ENCODE data around the gene TUBGCP6. TPM values are rescaled to one million over a fixed set of nuclear protein-coding genes. Genes with fewer than 3 reads are reported as not detected.

TUBGCP6 gene
- total RNA-seq, 1 experiment from 2014 or later, result 38.6 TPM

DNA sequence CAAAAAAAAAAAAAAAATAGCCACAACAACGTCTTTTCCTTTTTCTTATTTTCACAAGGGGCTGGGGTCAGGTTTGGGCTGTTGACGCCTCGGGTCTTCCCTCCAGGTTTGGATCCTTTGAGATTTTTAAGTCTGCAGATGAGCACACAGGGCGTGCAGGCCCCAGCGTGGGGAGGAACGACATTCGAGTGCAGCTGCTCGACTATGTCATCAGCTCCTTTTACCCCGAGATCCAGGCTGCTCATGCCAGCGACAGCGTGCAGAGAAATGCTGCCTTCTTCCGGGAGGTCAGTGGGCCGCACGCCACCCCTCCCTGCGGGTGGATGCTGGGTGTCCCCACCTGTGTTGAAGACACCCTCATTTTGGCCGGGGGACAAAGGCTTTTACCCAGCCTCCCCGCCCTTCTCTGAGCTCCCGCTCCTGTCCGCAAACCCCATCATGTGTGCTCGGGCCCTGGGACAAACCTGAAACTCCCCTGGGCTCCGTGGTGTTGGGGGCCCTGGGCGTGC, 36.3 kb downstream of the TUBGCP6 start:
- ChIA-PET POLR2A (no interaction called here), CTCF (interaction anchor here (1.0 to 1.7 kb wide), 3 partner anchors 33 to 278 kb away, joined by 3 to 7 read pairs (median 5); no protein-coding TSS in a partner anchor), RAD21 (ENCODE audit: low non-redundant PET in 1 of 2, low total read pairs in 2 of 2, uncharacterized antibody in 2 of 2, unreplicated experiment in 2 of 2) (no interaction called here)
- no peaks in the 10 kb centered on the region for H4K20me1 ChIP-seq (ENCODE audit: insufficient read depth)
- H3K9me3 ChIP-seq (ENCODE audit: control insufficient read depth in 1 of 2, insufficient read depth in 1 of 2, low read depth in 1 of 2, low read length in 2 of 2), result peaks cover 0 to 3% of the 10 kb centered on the region in 2 experiments; a peak in 1 of 4 replicates
- peaks cover 0 to 16% of the 10 kb centered on the region in 2 experiments; a peak in 2 of 4 replicates for H3K4me1 ChIP-seq (ENCODE audit: control insufficient read depth in 1 of 2, insufficient read depth in 2 of 2, low read length in 2 of 2)
- H3K36me3 ChIP-seq (ENCODE audit: control insufficient read depth in 1 of 2, insufficient read depth in 2 of 2, low read length in 2 of 2), result peaks cover 6 to 18% of the 10 kb centered on the region in 2 experiments; a peak in 3 of 4 replicates
- BruUV-seq (replicated peaks), result no TSS peak
- DNase-seq (ENCODE audit: low read depth, low spot score), result no peak
- H3K27me3 ChIP-seq (ENCODE audit: insufficient read depth, low read length), result no peaks in the 10 kb centered on the region
- no peak overlapping the region for H3K4me3 ChIP-seq (replicated peaks in 1 of 2; ENCODE audit: low read depth in 1 of 2, low read length in 2 of 2)
- H3K79me2 ChIP-seq (ENCODE audit: insufficient read depth, low read length), result peaks cover 13% of the 10 kb centered on the region; the same call in 1 of the 2 replicates
- no peaks in the 10 kb centered on the region for H3K9me2 ChIP-seq (ENCODE audit: insufficient read depth)
- intact Hi-C loops (cut with micrococcal nuclease), result loop anchor here (10.0 kb wide), 1 partner anchor 274 kb away; no protein-coding TSS in a partner anchor
- TF ChIP-seq, protein P1, sequence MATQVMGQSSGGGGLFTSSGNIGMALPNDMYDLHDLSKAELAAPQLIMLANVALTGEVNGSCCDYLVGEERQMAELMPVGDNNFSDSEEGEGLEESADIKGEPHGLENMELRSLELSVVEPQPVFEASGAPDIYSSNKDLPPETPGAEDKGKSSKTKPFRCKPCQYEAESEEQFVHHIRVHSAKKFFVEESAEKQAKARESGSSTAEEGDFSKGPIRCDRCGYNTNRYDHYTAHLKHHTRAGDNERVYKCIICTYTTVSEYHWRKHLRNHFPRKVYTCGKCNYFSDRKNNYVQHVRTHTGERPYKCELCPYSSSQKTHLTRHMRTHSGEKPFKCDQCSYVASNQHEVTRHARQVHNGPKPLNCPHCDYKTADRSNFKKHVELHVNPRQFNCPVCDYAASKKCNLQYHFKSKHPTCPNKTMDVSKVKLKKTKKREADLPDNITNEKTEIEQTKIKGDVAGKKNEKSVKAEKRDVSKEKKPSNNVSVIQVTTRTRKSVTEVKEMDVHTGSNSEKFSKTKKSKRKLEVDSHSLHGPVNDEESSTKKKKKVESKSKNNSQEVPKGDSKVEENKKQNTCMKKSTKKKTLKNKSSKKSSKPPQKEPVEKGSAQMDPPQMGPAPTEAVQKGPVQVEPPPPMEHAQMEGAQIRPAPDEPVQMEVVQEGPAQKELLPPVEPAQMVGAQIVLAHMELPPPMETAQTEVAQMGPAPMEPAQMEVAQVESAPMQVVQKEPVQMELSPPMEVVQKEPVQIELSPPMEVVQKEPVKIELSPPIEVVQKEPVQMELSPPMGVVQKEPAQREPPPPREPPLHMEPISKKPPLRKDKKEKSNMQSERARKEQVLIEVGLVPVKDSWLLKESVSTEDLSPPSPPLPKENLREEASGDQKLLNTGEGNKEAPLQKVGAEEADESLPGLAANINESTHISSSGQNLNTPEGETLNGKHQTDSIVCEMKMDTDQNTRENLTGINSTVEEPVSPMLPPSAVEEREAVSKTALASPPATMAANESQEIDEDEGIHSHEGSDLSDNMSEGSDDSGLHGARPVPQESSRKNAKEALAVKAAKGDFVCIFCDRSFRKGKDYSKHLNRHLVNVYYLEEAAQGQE (IDR thresholded peaks at IDR 0.05; ENCODE audit: low read depth), result no peak
- no peak for TF ChIP-seq SRF (IDR thresholded peaks at IDR 0.05; ENCODE audit: low read depth)
- TF ChIP-seq ZFX (IDR thresholded peaks at IDR 0.05), result no peak
- no peak for TF ChIP-seq EZH2 (IDR thresholded peaks at IDR 0.05)
- no peak for TF ChIP-seq EGR1 (IDR thresholded peaks at IDR 0.05; ENCODE audit: low read depth)
- TF ChIP-seq, protein P2, sequence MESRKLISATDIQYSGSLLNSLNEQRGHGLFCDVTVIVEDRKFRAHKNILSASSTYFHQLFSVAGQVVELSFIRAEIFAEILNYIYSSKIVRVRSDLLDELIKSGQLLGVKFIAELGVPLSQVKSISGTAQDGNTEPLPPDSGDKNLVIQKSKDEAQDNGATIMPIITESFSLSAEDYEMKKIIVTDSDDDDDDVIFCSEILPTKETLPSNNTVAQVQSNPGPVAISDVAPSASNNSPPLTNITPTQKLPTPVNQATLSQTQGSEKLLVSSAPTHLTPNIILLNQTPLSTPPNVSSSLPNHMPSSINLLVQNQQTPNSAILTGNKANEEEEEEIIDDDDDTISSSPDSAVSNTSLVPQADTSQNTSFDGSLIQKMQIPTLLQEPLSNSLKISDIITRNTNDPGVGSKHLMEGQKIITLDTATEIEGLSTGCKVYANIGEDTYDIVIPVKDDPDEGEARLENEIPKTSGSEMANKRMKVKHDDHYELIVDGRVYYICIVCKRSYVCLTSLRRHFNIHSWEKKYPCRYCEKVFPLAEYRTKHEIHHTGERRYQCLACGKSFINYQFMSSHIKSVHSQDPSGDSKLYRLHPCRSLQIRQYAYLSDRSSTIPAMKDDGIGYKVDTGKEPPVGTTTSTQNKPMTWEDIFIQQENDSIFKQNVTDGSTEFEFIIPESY (IDR thresholded peaks at IDR 0.05; ENCODE audit: extremely low read depth, insufficient replicate concordance, low read length), result no peak
- TF ChIP-seq, protein P3, sequence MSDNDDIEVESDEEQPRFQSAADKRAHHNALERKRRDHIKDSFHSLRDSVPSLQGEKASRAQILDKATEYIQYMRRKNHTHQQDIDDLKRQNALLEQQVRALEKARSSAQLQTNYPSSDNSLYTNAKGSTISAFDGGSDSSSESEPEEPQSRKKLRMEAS (IDR thresholded peaks at IDR 0.05), result no peak
- TF ChIP-seq JUND (IDR thresholded peaks at IDR 0.05), result no peak
- H3K4me2 ChIP-seq (ENCODE audit: low read length), result no peak overlapping the region
- H3K9ac ChIP-seq (ENCODE audit: low read length), result no peak overlapping the region
- ATAC-seq, result no peak
- no peak overlapping the region for H3K27ac ChIP-seq (ENCODE audit: low read depth, low read length)
- H2AFZ ChIP-seq (ENCODE audit: low read depth, low read length, poor library complexity, severe bottlenecking), result no peak overlapping the region

Measured in HCT116 (cell line).